Stimulated activated CD8-positive, alpha-beta memory T cell treated with anti-CD3 and anti-CD28 coated beads, Interleukin-12 subunit alpha, Interleukin-12 subunit beta, amount 100 ng/mL, for 24 hours (primary cell): Measurements from ENCODE around the gene PRSS50.

Source experiments
- DNase-seq: peaks from one replicate; pipeline ENCODE4 v3.0.0-alpha.2; 2020; ENCODE audit errors: extremely low read depth

The PRSS50 gene

DNA sequence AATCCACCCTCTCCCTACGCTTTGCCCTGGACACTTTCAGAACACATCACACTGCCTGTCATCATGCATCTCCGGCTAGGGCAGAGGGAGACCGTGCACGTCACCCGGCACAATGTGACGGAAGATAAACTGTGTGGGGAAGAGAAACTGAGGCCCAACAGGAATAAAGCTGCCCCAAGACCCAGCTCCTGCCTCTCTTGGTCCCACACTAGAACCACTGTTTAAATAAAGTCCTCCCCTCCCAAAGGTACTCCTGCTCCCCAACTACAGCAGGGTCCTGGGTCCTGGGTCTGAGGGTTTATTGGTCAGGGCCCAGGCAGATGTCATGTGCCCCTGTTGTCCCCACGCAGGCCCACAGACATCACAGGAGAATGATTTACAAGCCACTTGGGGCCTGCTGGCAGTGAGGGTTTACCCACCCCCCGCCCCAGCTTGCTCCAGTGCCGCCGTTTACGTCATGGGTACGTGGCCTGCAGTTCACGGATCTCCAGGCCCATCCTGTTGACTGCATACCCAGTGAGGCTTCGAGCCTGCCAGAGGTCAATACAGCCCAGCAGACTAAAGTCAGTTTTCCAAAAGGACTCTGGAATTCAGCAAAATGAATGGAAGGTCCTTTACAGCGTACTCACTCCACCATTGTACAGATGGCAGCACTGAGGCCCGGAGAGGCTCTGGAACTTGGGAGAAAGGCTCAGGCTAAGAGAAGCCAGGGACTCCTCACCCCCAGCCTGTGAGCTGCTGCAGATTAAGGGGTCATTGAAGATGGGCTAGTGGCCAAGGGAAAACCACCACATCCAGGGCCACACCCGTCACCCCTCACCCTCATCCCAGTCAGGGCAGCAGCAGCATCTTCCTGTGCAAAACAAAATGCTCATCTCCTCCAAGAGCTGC is 47.4 kb downstream of the PRSS50 start:
- DNase-seq, result no peak

- DNase-seq, result no peak
Measured at GRCh38 chr3:46669191-46669999, 48.3 kb downstream of the PRSS50 start.

- no peak for DNase-seq
Measured at GRCh38 chr3:46668591-46668990, 49.1 kb downstream of the PRSS50 start.

- DNase-seq, result no peak
Measured at GRCh38 chr3:46668116-46668515, 49.6 kb downstream of the PRSS50 start.

- DNase-seq, result no peak
Measured at GRCh38 chr3:46667657-46668056, 50.0 kb downstream of the PRSS50 start.

- DNase-seq, result no peak
Measured at GRCh38 chr3:46667061-46667621, 50.5 kb downstream of the PRSS50 start.

GRCh38 chr3:46666453-46666845 is 51.2 kb downstream of the PRSS50 start:
- no peak for DNase-seq

- no peak for DNase-seq
Measured at GRCh38 chr3:46665763-46666452, 51.8 kb downstream of the PRSS50 start.

DNA sequence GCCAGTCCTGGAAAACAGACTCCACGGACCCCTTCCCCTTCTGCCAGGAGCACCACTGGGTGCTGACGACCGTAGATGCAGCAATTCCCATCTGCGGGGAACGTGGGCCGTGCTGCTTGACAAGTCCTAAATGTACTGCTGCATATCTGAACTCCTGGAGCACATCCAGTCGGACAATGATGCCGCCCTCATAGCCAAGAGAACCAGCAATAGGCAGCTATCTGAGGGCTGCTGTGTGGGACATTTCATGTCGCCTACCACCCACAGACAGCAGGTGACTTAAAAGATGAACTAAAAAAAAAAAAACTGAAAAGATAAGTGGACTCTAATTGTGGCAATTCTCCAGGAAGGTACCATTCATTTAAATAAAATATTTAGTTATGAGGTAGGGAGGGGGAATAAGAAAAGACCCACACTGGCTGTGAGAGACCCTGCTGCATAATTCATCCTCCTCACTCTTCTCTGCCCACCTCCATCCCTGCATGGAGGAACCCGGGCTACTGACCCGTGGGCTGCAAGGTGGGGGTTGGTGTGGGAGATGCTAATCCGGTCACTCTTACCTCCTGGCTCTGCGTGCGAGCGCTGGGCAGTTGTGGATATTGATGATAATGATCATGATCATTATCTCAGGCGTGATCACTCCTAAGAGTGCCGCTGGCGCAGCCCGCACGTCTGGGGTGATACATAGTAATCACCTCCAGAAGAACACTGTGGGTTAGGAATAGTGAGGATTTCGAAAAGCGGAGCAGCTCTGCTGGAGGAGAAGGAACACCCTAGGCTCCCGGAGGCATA is 52.5 kb downstream of the PRSS50 start:
- DNase-seq, result no peak

DNA sequence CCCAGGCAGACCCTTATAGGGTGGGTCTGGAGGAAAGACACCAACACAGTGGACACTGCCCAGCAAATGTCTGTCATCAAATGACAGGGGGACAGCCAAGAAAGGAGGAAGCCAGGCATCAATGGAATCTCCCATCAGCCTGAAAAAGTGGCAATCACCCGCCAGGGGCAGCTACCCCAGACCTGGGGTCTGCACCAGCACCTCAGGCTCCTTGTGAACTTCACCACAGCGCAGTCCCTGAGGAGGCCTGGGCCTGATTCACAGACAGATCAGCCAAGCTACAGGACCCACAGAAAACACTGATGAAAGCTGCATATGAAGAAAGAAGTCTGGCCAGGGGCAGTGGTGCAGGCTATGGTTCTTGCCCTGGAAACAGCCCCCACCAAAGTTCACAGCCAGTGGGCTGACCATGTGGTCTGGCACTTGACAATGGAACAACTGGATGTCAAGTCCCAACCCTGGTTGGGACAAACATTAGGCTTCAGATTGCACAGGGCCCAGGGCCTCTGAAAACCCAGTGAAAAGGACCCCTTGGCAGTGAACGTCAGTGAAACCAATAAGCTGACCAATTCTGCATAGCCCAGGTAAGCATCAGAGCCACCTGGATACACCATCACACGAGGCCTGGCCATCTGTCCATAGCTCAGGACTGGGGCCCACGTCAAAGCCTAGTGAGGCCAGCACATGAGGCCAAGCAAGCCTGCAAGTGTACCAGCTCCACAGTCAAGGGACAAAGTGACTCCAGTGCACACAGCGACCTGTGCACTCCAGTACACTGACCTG is 53.3 kb downstream of the PRSS50 start:
- no peak for DNase-seq

- DNase-seq, result no peak
Measured at GRCh38 chr3:46663591-46664135, 54.0 kb downstream of the PRSS50 start.

DNA sequence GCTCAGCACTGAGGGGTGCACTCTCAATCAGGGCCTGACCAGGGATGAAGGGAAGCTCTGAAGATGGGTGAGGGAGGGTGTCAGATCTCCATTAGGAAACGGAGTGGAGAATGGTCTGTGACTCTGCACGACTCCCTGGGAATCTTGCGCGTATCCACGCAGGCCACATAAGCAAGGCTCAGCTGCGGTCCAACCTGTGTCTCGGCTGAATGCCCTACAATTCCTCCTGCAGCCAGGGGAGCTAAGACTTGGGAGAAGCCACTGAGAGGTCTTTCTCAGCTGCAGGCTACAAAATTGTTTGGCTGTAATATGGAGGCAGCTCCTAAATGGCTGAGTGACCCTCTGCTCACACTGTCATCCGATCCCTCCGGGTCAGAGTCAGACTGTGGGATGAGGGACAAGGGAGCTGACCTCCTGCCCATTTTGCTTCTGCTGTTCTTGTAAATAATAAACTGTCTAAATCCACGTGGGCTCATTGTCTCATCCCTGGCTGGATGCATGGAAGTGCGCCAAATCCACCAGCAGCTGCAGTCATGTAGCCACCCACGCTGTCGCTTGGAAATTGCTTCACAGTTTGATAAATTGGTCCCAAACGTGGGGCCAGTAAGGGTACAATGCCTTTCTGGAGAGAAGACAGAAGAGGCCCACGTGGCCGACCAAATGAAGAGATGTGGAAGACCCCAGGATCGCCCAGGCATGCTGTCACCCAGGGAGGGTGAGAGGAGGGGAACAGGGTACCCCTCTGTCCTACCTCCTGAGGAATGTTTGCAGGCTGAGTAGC is 54.7 kb downstream of the PRSS50 start:
- DNase-seq, result no peak
